ENCODE data around the gene PRR23E.

- TF ChIP-seq REST (IDR thresholded peaks at IDR 0.05; ENCODE audit: insufficient read depth in 1 of 2, low read depth in 2 of 2, low read length in 2 of 2) (no peak), POLR2AphosphoS5 (IDR thresholded peaks at IDR 0.05; ENCODE audit: low read depth, low read length) (no peak), SIN3A (IDR thresholded peaks at IDR 0.05; ENCODE audit: borderline replicate concordance, insufficient read depth, low read length) (no peak), TAF1 (IDR thresholded peaks at IDR 0.05; ENCODE audit: borderline replicate concordance, insufficient read depth, low read length) (no peak)
Observed at GRCh38 chr3:127211118-127212060, 18.5 kb downstream of the PRR23E start.

Data from PFSK-1 (cell line).